GM12878 (cell line): ENCODE data around the gene MAN1B1. TPM values are rescaled to one million over a fixed set of nuclear protein-coding genes. Genes with fewer than 3 reads are reported as not detected.

Experiments
- ATAC-seq: fragments of 200-7000 bp; cut with Tn5 transposase; 3 replicates; pipeline ENCODE4 v1.9.1; 2020; ENCODE audit warnings: mild to moderate bottlenecking, moderate library complexity
- BruUV-seq: library from RNA; stranded (reverse); fragments of 400-500 nt; replicated peaks from 2 replicates; lab custom pipeline; 2021; lab: Mats Ljungman, UMichigan
- CTCF ChIA-PET: fragments of 300-600 bp; sonication (Branson Sonifier 250); formaldehyde crosslinking; extraction: SDS; loops from one replicate; lab custom pipeline; 2021; ENCODE audit warnings: inconsistent platforms; lab: Yijun Ruan, JAX
- POLR2A ChIA-PET: fragments of 350-600 bp; formaldehyde crosslinking; extraction: SDS; loops from one replicate; lab custom pipeline; 2021; ENCODE audit warnings: inconsistent platforms; lab: Charles Lee
- RAD21 ChIA-PET: fragments of 300-600 bp; sonication (Branson Sonifier 250); formaldehyde crosslinking; loops from one replicate; lab custom pipeline; 2023; ENCODE audit warnings: antibody characterized with exemption; ENCODE audit not compliant: unreplicated experiment; lab: Charles Lee
- SMC1A ChIA-PET: fragments of 300-600 bp; sonication (Branson Sonifier 250); formaldehyde crosslinking; loops from one replicate; lab custom pipeline; 2023; ENCODE audit not compliant: unreplicated experiment, uncharacterized antibody; lab: Charles Lee
- DNase-seq: peaks from one replicate; pipeline ENCODE4 v3.0.0-alpha.2; 2011; ENCODE audit warnings: low read depth, low spot score
- FAIRE-seq: peaks from 3 replicates; lab custom pipeline; 2011; peaks lifted over from hg19 to GRCh38; lab: Jason Lieb, UNC
- H2AFZ ChIP-seq: 2 replicates; pipeline ENCODE4 v1.6.0; 2011; ENCODE audit warnings: low read depth, low read length, control low read depth; ENCODE audit not compliant: control insufficient read depth
- H3K27ac ChIP-seq: 2 replicates; pipeline ENCODE4 v1.5.1; 2011; ENCODE audit warnings: control low read depth; ENCODE audit not compliant: control insufficient read depth, insufficient read depth
- H3K27me3 ChIP-seq, 2 experiments: replicated peaks in 1 of 2; 2 replicates each; pipeline versions ENCODE4 v1.6.0 to v1.6.1; 2011; ENCODE audit warnings: low read length in 1 of 2; ENCODE audit not compliant: control insufficient read depth in 2 of 2, insufficient read depth in 2 of 2
- H3K36me3 ChIP-seq, 2 experiments: 2 replicates each; pipeline ENCODE4 v1.5.1; 2011; ENCODE audit warnings: low read length in 1 of 2; ENCODE audit not compliant: control insufficient read depth in 2 of 2, insufficient read depth in 2 of 2
- H3K4me1 ChIP-seq: 2 replicates; pipeline ENCODE4 v1.6.1; 2011; ENCODE audit warnings: mild to moderate bottlenecking, low read length, moderate library complexity, mixed read lengths; ENCODE audit not compliant: control insufficient read depth, insufficient read depth
- H3K4me2 ChIP-seq: 2 replicates; pipeline ENCODE4 v1.6.0; 2011; ENCODE audit warnings: control low read depth; ENCODE audit not compliant: control insufficient read depth, insufficient read depth
- H3K4me3 ChIP-seq: fragments of 200-600 bp; sonication (generic); 2 replicates; pipeline ENCODE4 v1.5.1; 2016
- H3K79me2 ChIP-seq: 2 replicates; pipeline ENCODE4 v1.6.0; 2011; ENCODE audit warnings: low read length; ENCODE audit not compliant: control insufficient read depth, insufficient read depth
- H3K9ac ChIP-seq: 2 replicates; pipeline ENCODE4 v1.8.0; 2011; ENCODE audit warnings: low read length, control low read depth, mixed read lengths; ENCODE audit not compliant: control insufficient read depth, insufficient read depth
- H3K9me3 ChIP-seq: replicated peaks from 3 replicates; pipeline ENCODE4 v1.5.1; 2011; ENCODE audit warnings: mild to moderate bottlenecking, low read length; ENCODE audit not compliant: control insufficient read depth, insufficient read depth
- H4K20me1 ChIP-seq: 2 replicates; pipeline ENCODE4 v1.6.0; 2011; ENCODE audit not compliant: control insufficient read depth, insufficient read depth
- BMI1 ChIP-seq: fragments of 450-650 bp; IDR thresholded peaks from 2 replicates; pipeline ENCODE4 v1.6.1; 2016; ENCODE audit warnings: mild to moderate bottlenecking, moderate library complexity, borderline replicate concordance
- CHD4 ChIP-seq: fragments of 200-600 bp; sonication (generic); IDR thresholded peaks from 2 replicates; pipeline ENCODE4 v1.6.1; 2016; ENCODE audit warnings: mild to moderate bottlenecking
- EZH2 ChIP-seq: IDR thresholded peaks from 2 replicates; pipeline ENCODE4 v1.6.1; 2012; ENCODE audit warnings: low read depth, mild to moderate bottlenecking, control low read depth, inconsistent platforms, low read length, borderline replicate concordance; ENCODE audit not compliant: control insufficient read depth
- POLR2AphosphoS2 ChIP-seq: IDR thresholded peaks from 2 replicates; pipeline ENCODE4 v1.6.1; 2011; ENCODE audit warnings: low read depth, mild to moderate bottlenecking, low read length, improper control_type of control experiment, moderate library complexity
- SUZ12 ChIP-seq: fragments of 200-600 bp; sonication (generic); IDR thresholded peaks from one replicate; pipeline ENCODE4 v1.6.1; 2018; ENCODE audit warnings: antibody characterized with exemption, mild to moderate bottlenecking; ENCODE audit not compliant: unreplicated experiment
- WGBS: methylation state at CpG from one replicate; pipeline ENCODE4 v1.1.6; 2016; ENCODE audit warnings: low lambda C conversion rate; ENCODE audit not compliant: insufficient replicate concordance, insufficient coverage; ENCODE audit errors: missing lambda C conversion rate; 5-methylcytosine and 5-hydroxymethylcytosine counted together
- in situ Hi-C: fragments of 300-500 bp; cut with MboI; formaldehyde crosslinking; loops from 9 replicates; pipeline ENCODE4 v1.14.3; 2018; ENCODE audit warnings: mixed read lengths
- intact Hi-C: fragments of 100-400 bp; cut with micrococcal nuclease; formaldehyde crosslinking; loops from one replicate; pipeline ENCODE4 v1.14.2; 2022; ENCODE audit not compliant: unreplicated experiment
- polyA plus RNA-seq, 11 experiments: library from polyadenylated mRNA; depleted of rRNA in 4 of 11; unstranded in 6 of 11; stranded (reverse) in 5 of 11; fragments of >200 nt; fragmentation: Nextera tagmentation in 4 of 11; fragmentation: Illumina TruSeq in 1 of 11; extraction: Ambion mirVana in 4 of 11; extraction: Trizol in 1 of 11; gene quantifications; 1 replicate in 1 of 11; 2 replicates in 10 of 11; pipeline versions ENCODE4 v1.2.1 to v1.2.3, GENCODE V29; 2011 to 2016; ENCODE audit warnings: inconsistent platforms in 2 of 11, missing spikeins in 2 of 11, low read depth in 1 of 11
- total RNA-seq, 4 experiments: library from RNA; depleted of rRNA in 3 of 4; stranded (reverse); fragments of >200 nt in 3 of 4; fragmentation: Illumina TruSeq in 1 of 4; extraction: Trizol in 1 of 4; gene quantifications; 2 replicates each; pipeline versions ENCODE4 v1.2.1 to v1.2.3, GENCODE V29; 2013 to 2021

MAN1B1 gene
- total and polyA plus RNA-seq, 10 of the 15 experiments (the other 5 are each of a cell fraction or from before 2014, with no cell fraction given): 0.71 to 34.1 (median 22.7) TPM

- H3K4me1 ChIP-seq: no peaks in the 10 kb centered on the region
- no peaks in the 10 kb centered on the region for H3K79me2 ChIP-seq
- H3K27me3 ChIP-seq: peaks cover 11 to 16% of the 10 kb centered on the region in 2 experiments; a peak in 3 of 4 replicates
- 30% methylated on average over 30 of the region's 71 CpGs for WGBS
- BruUV-seq: no TSS peak
- no peak overlapping the region for H3K9ac ChIP-seq
- ChIA-PET CTCF (interaction anchor here (0.8 to 1.5 kb wide), 3 partner anchors 11 to 51 kb away, joined by 3 to 6 read pairs (median 5); no protein-coding TSS in a partner anchor), POLR2A (no interaction called here), SMC1A (no interaction called here), RAD21 (no interaction called here)
- peak overlapping the region; percentile 13; the same call in 1 of the 2 replicates for H3K4me2 ChIP-seq
- FAIRE-seq: no peak
- DNase-seq: no peak
- H4K20me1 ChIP-seq: no peaks in the 10 kb centered on the region
- ATAC-seq: no peak
- no peaks in the 10 kb centered on the region for H3K36me3 ChIP-seq
- no peak overlapping the region for H3K27ac ChIP-seq
- intact Hi-C loops: no loop called here
- H2AFZ ChIP-seq: no peak overlapping the region
- H3K4me3 ChIP-seq: no peak overlapping the region
- TF ChIP-seq CHD4 (no peak), EZH2 (no peak), SUZ12 (no peak), POLR2AphosphoS2 (no peak), BMI1 (no peak)
- no peaks in the 10 kb centered on the region for H3K9me3 ChIP-seq
- in situ Hi-C loops: no loop called here
These were observed 33.5 kb upstream of the MAN1B1 start for GRCh38 chr9:137052998-137053943.
